OCI-LY1 (cell line): Measurements from ENCODE around the gene KLHL14.

ENCODE experiments used
- EZH2 ChIP-seq: fragments of 200-600 bp; sonication (generic), shearing (Covaris generic); IDR thresholded peaks from 2 replicates; pipeline ENCODE4 v1.8.0; 2017; ENCODE audit warnings: borderline replicate concordance, mixed run types, mild to moderate bottlenecking, antibody characterized with exemption, low read length, moderate library complexity, mixed read lengths
- TF ChIP-seq, protein P1 (sequence below): fragments of 200-600 bp; sonication (generic), shearing (Covaris generic); IDR thresholded peaks from 2 replicates; pipeline ENCODE4 v1.5.1; 2017; ENCODE audit warnings: mild to moderate bottlenecking, antibody characterized with exemption, low read length, moderate library complexity, mixed read lengths

DNA sequence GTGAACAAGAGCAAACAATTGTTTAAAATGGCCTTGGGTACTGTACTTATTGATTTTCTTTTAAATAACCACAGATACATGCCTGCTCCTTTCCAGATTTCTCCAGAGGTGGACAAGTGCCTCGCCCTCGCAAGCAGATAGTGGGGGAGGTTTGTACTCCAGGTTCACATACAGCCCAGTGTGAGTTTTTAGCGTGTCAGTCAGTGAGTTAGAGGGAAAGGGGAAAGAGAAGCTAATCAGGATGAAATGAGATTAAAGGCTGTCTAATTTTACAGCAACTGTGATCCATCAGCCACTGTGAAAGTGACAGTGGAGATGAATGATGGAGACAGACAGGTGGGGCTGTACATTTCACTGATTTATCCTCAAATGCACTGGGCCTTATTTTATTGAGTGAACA lies 74.7 kb downstream of the KLHL14 start:
- TF ChIP-seq, protein P1, sequence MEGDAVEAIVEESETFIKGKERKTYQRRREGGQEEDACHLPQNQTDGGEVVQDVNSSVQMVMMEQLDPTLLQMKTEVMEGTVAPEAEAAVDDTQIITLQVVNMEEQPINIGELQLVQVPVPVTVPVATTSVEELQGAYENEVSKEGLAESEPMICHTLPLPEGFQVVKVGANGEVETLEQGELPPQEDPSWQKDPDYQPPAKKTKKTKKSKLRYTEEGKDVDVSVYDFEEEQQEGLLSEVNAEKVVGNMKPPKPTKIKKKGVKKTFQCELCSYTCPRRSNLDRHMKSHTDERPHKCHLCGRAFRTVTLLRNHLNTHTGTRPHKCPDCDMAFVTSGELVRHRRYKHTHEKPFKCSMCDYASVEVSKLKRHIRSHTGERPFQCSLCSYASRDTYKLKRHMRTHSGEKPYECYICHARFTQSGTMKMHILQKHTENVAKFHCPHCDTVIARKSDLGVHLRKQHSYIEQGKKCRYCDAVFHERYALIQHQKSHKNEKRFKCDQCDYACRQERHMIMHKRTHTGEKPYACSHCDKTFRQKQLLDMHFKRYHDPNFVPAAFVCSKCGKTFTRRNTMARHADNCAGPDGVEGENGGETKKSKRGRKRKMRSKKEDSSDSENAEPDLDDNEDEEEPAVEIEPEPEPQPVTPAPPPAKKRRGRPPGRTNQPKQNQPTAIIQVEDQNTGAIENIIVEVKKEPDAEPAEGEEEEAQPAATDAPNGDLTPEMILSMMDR = no peak
- TF ChIP-seq EZH2 = no peak
